H1 (cell line): ENCODE results near the gene FGGY. TPM values are rescaled to one million over a fixed set of nuclear protein-coding genes. Genes with fewer than 3 reads are reported as not detected.

Experiments used
- CTCF ChIA-PET: fragments of 300-600 bp; sonication (Branson Sonifier 250); formaldehyde crosslinking; loops from one replicate; lab custom pipeline; 2021; ENCODE audit not compliant: partially characterized antibody; lab: Charles Lee
- POLR2A ChIA-PET: fragments of 300-600 bp; sonication (Branson Sonifier 250); formaldehyde crosslinking; loops from one replicate; lab custom pipeline; 2021; ENCODE audit warnings: inconsistent platforms; ENCODE audit not compliant: partially characterized antibody; lab: Charles Lee
- DNase-seq, 2 experiments: peaks; one replicate each; pipeline versions ENCODE4 v3.0.0 to v3.0.0-alpha.2; 2010 to 2022; ENCODE audit warnings: low spot score in 2 of 2, low read depth in 1 of 2, mixed read lengths in 1 of 2
- FAIRE-seq: peaks from 2 replicates; lab custom pipeline; 2011; peaks lifted over from hg19 to GRCh38; lab: Jason Lieb, UNC
- H2AFZ ChIP-seq: 2 replicates; pipeline ENCODE4 v1.8.1; 2012; ENCODE audit warnings: low read length, inconsistent platforms
- H2AK5ac ChIP-seq: 2 replicates; pipeline ENCODE4 v1.6.1; 2013; ENCODE audit warnings: low read depth, low read length
- H2BK120ac ChIP-seq: replicated peaks from 2 replicates; pipeline ENCODE3; 2013; ENCODE audit warnings: low read depth, low read length, inconsistent platforms
- H2BK12ac ChIP-seq: 2 replicates; pipeline ENCODE4 v1.6.1; 2013; ENCODE audit warnings: low read depth, low read length
- H2BK15ac ChIP-seq: 2 replicates; pipeline ENCODE4 v1.6.1; 2013; ENCODE audit warnings: low read length
- H2BK20ac ChIP-seq: 2 replicates; pipeline ENCODE4 v1.6.1; 2013; ENCODE audit warnings: low read length
- H2BK5ac ChIP-seq: 2 replicates; pipeline ENCODE4 v1.6.1; 2013; ENCODE audit warnings: low read depth, low read length
- H3K14ac ChIP-seq: 2 replicates; pipeline ENCODE4 v1.6.1; 2013; ENCODE audit warnings: inconsistent platforms; ENCODE audit not compliant: insufficient read length
- H3K18ac ChIP-seq: 2 replicates; pipeline ENCODE4 v1.6.1; 2013; ENCODE audit warnings: low read length; ENCODE audit errors: extremely low read depth
- H3K23ac ChIP-seq: 2 replicates; pipeline ENCODE4 v1.6.1; 2013; ENCODE audit warnings: inconsistent platforms; ENCODE audit not compliant: insufficient read length
- H3K23me2 ChIP-seq: 2 replicates; pipeline ENCODE4 v1.6.1; 2013; ENCODE audit warnings: low read depth, low read length
- H3K27ac ChIP-seq: 2 replicates; pipeline ENCODE4 v1.6.1; 2011; ENCODE audit warnings: low read depth, low read length, inconsistent platforms
- H3K27me3 ChIP-seq, 4 experiments: replicated peaks in 1 of 4; 1 replicate in 1 of 4; 2 replicates in 3 of 4; pipeline versions ENCODE4 v1.6.1 to v1.8.1; 2011 to 2013; ENCODE audit warnings: low read length in 3 of 4, mild to moderate bottlenecking in 3 of 4, inconsistent platforms in 2 of 4, mixed read lengths in 2 of 4, moderate library complexity in 1 of 4; ENCODE audit not compliant: control insufficient read depth in 3 of 4, insufficient read depth in 3 of 4; ENCODE audit errors: extremely low read depth in 1 of 4
- H3K36me3 ChIP-seq, 4 experiments: 2 replicates each; pipeline versions ENCODE4 v1.6.1 to v1.8.1; 2011 to 2013; ENCODE audit warnings: mild to moderate bottlenecking in 4 of 4, low read length in 3 of 4, moderate library complexity in 2 of 4, control low read depth in 1 of 4, inconsistent platforms in 1 of 4; ENCODE audit not compliant: insufficient read depth in 4 of 4, control insufficient read depth in 2 of 4
- H3K4ac ChIP-seq: replicated peaks from 2 replicates; pipeline ENCODE3; 2013; ENCODE audit warnings: low read length, low read depth, mixed read lengths, inconsistent platforms; ENCODE audit not compliant: insufficient read length
- H3K4me1 ChIP-seq, 4 experiments: replicated peaks in 1 of 4; 1 replicate in 1 of 4; 2 replicates in 3 of 4; pipeline versions ENCODE4 v1.6.1 to v1.8.1; 2011 to 2013; ENCODE audit warnings: low read length in 3 of 4, inconsistent platforms in 2 of 4, mixed read lengths in 1 of 4; ENCODE audit not compliant: insufficient read depth in 4 of 4, control insufficient read depth in 3 of 4
- H3K4me2 ChIP-seq, 2 experiments: 2 replicates each; pipeline versions ENCODE4 v1.6.1 to v1.8.1; 2011 to 2013; ENCODE audit warnings: low read depth in 2 of 2, low read length in 2 of 2, control low read depth in 1 of 2, inconsistent platforms in 1 of 2, mild to moderate bottlenecking in 1 of 2; ENCODE audit not compliant: insufficient read depth in 1 of 2
- H3K4me3 ChIP-seq, 4 experiments: fragments of 200-600, 300-600 bp in 1 of 4; sonication (generic), shearing (Covaris generic), sonication (Bioruptor Twin) in 1 of 4; 2 replicates each; pipeline versions ENCODE4 v1.5.1 to v1.8.1; 2011 to 2016; ENCODE audit warnings: low read length in 4 of 4, low read depth in 3 of 4, control low read depth in 2 of 4, inconsistent platforms in 2 of 4, mild to moderate bottlenecking in 2 of 4, mixed read lengths in 1 of 4, moderate library complexity in 1 of 4; ENCODE audit not compliant: insufficient read depth in 2 of 4; ENCODE audit errors: extremely low read depth in 1 of 4
- H3K56ac ChIP-seq: replicated peaks from 2 replicates; pipeline ENCODE3; 2013; ENCODE audit warnings: low read depth, mild to moderate bottlenecking, mixed read lengths, low read length, inconsistent platforms; ENCODE audit not compliant: insufficient read length
- H3K79me1 ChIP-seq: 2 replicates; pipeline ENCODE4 v1.6.1; 2013; ENCODE audit warnings: low read depth, low read length, control low read depth
- H3K79me2 ChIP-seq, 2 experiments: 2 replicates each; pipeline versions ENCODE4 v1.6.1 to v1.8.1; 2012 to 2013; ENCODE audit warnings: low read length in 2 of 2, mild to moderate bottlenecking in 2 of 2, inconsistent platforms in 1 of 2; ENCODE audit not compliant: insufficient read depth in 2 of 2, control insufficient read depth in 1 of 2
- H3K9ac ChIP-seq, 4 experiments: replicated peaks in 1 of 4; 1 replicate in 1 of 4; 2 replicates in 3 of 4; pipeline versions ENCODE4 v1.6.1 to v1.8.1; 2011 to 2013; ENCODE audit warnings: low read depth in 3 of 4, low read length in 3 of 4, control low read depth in 2 of 4, mild to moderate bottlenecking in 2 of 4, moderate library complexity in 2 of 4, inconsistent platforms in 1 of 4; ENCODE audit errors: extremely low read depth in 1 of 4
- H3K9me3 ChIP-seq, 2 experiments: 2 replicates each; pipeline versions ENCODE4 v1.6.1 to v1.8.1; 2012 to 2013; ENCODE audit warnings: mild to moderate bottlenecking in 2 of 2, moderate library complexity in 2 of 2, control low read depth in 1 of 2, inconsistent platforms in 1 of 2, low read depth in 1 of 2, low read length in 1 of 2, mixed read lengths in 1 of 2; ENCODE audit not compliant: insufficient read depth in 2 of 2
- H4K20me1 ChIP-seq, 2 experiments: replicated peaks in 1 of 2; 2 replicates each; pipeline versions ENCODE3 to v1.8.1; 2011 to 2013; ENCODE audit warnings: inconsistent platforms in 2 of 2, low read length in 2 of 2, mild to moderate bottlenecking in 1 of 2; ENCODE audit not compliant: insufficient read depth in 2 of 2, control insufficient read depth in 1 of 2
- H4K5ac ChIP-seq: 2 replicates; pipeline ENCODE4 v1.6.1; 2013; ENCODE audit warnings: low read length, low read depth, mixed read lengths, inconsistent platforms; ENCODE audit not compliant: insufficient read length
- H4K8ac ChIP-seq: 2 replicates; pipeline ENCODE4 v1.8.0; 2013; ENCODE audit warnings: mild to moderate bottlenecking, moderate library complexity, low read length, inconsistent platforms; ENCODE audit not compliant: insufficient read depth; ENCODE audit errors: extremely low read depth
- H4K91ac ChIP-seq: replicated peaks from 2 replicates; pipeline ENCODE3; 2013; ENCODE audit warnings: low read length, mixed read lengths, inconsistent platforms; ENCODE audit not compliant: insufficient read length
- ASH2L ChIP-seq: fragments of 200-600, 300-600 bp; sonication (generic); IDR thresholded peaks from one replicate; pipeline ENCODE4 v1.7.1; 2017; ENCODE audit warnings: low read length
- BACH1 ChIP-seq: IDR thresholded peaks from 2 replicates; pipeline ENCODE4 v1.6.1; 2012; ENCODE audit warnings: low read length, improper control_type of control experiment
- CBX5 ChIP-seq: fragments of 300-800, 300-1000 bp; sonication (generic); IDR thresholded peaks from 2 replicates; pipeline ENCODE4 v1.7.1; 2016; ENCODE audit warnings: antibody characterized with exemption, low read length, low read depth
- CBX8 ChIP-seq: fragments of 300-800, 300-1000 bp; sonication (generic); IDR thresholded peaks from 2 replicates; pipeline ENCODE4 v1.7.1; 2016; ENCODE audit warnings: low read depth, low read length, borderline replicate concordance
- CHD2 ChIP-seq: IDR thresholded peaks from 2 replicates; pipeline ENCODE4 v1.6.1; 2012; ENCODE audit warnings: low read length, improper control_type of control experiment
- GTF2F1 ChIP-seq: IDR thresholded peaks from 2 replicates; pipeline ENCODE4 v1.6.1; 2012; ENCODE audit warnings: low read depth, low read length, improper control_type of control experiment, borderline replicate concordance
- HDAC2 ChIP-seq, 2 experiments: fragments of 300-600 bp in 1 of 2; sonication (generic) in 1 of 2; IDR thresholded peaks; 2 replicates each; pipeline ENCODE4 v1.6.1; 2011 to 2012; ENCODE audit warnings: low read depth in 2 of 2, low read length in 2 of 2, mild to moderate bottlenecking in 2 of 2, moderate library complexity in 2 of 2, borderline replicate concordance in 1 of 2, inconsistent platforms in 1 of 2
- KDM5A ChIP-seq: fragments of 200-600 bp; IDR thresholded peaks from 2 replicates; pipeline ENCODE4 v1.7.1; 2012; ENCODE audit warnings: mild to moderate bottlenecking, low read length, inconsistent platforms, mixed read lengths
- MAFK ChIP-seq: IDR thresholded peaks from 2 replicates; pipeline ENCODE4 v1.6.1; 2012; ENCODE audit warnings: low read depth, mild to moderate bottlenecking, improper control_type of control experiment, low read length
- POLR2AphosphoS5 ChIP-seq: IDR thresholded peaks from 2 replicates; pipeline ENCODE4 v1.6.1; 2011; ENCODE audit warnings: low read depth, low read length
- RBBP5 ChIP-seq: IDR thresholded peaks from 2 replicates; pipeline ENCODE4 v1.7.1; 2012; ENCODE audit warnings: low read depth, mild to moderate bottlenecking, inconsistent platforms, low read length, moderate library complexity, borderline replicate concordance
- polyA plus RNA-seq, 7 experiments: library from polyadenylated mRNA; depleted of rRNA in 3 of 7; stranded (reverse) in 5 of 7; unstranded in 2 of 7; fragments of >200 nt in 5 of 7; fragments of 200-250 nt in 2 of 7; gene quantifications; 1 replicate in 5 of 7; 2 replicates in 1 of 7; 4 replicates in 1 of 7; pipeline versions ENCODE4 v1.2.1 to v1.2.3, GENCODE V29; 2011 to 2013; ENCODE audit warnings: missing spikeins in 2 of 7, mixed read lengths in 2 of 7
- total RNA-seq: library from RNA; stranded (reverse); fragmentation: NEBNext Ultra II Directional; extraction: Animal tissue kit (Norgen Biotek cat#: 25700); gene quantifications from 2 replicates; pipeline ENCODE4 v1.2.1, GENCODE V29; 2021
- TF ChIP-seq, protein P1 (sequence below): IDR thresholded peaks from 2 replicates; pipeline ENCODE4 v1.6.1; 2012; ENCODE audit warnings: low read length, inconsistent platforms
- TF ChIP-seq, protein P2 (sequence below): IDR thresholded peaks from 2 replicates; pipeline ENCODE4 v1.6.1; 2011; ENCODE audit warnings: low read length, improper control_type of control experiment

The FGGY gene
- total and polyA plus RNA-seq, 2 of the 8 experiments (the other 6 are each of a cell fraction or from before 2014, with no cell fraction given), result 10.3 to 12.5 TPM

DNA sequence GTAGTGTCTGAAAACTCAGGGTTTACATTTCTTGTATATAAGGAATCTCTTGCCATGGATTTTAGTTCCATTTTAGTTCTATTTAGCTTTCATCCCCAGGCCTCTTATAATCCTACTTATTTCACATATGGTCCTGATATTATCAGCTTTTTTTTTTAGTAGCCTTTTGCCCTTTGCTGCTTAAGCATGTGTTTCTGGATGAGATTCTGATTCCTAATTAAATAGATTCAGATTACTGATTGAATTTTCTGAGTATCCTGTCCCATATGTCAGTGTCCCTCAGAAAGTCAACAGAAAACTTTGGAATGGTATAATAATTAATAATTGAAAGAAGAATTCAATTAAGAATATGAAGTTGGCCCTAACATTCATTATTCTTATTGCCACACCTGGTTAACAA lies 383.1 kb downstream of the FGGY start:
- Histone ChIP-seq H2BK15ac (no peak overlapping the region), H4K5ac (no peak overlapping the region), H3K4me1 (peaks cover 5 to 14% (median 11%) of the 10 kb centered on the region in 4 experiments; a peak in 6 of 7 replicates), H2AK5ac (no peak overlapping the region), H3K36me3 (no peaks in the 10 kb centered on the region), H4K91ac (no peak overlapping the region), H3K56ac (no peak overlapping the region), H3K27ac (no peak overlapping the region), H3K4me2 (no peak overlapping the region), H3K79me2 (no peaks in the 10 kb centered on the region), H4K20me1 (no peaks in the 10 kb centered on the region), H2BK20ac (no peak overlapping the region), H3K4ac (no peak overlapping the region), H3K4me3 (no peak overlapping the region), H3K27me3 (no peaks in the 10 kb centered on the region), H2BK120ac (no peak overlapping the region), H2BK5ac (no peak overlapping the region), H3K9ac (no peak overlapping the region), H3K23ac (no peak overlapping the region), H2BK12ac (no peak overlapping the region), H3K9me3 (no peaks in the 10 kb centered on the region), H3K23me2 (no peaks in the 10 kb centered on the region), H3K79me1 (no peaks in the 10 kb centered on the region), H4K8ac (no peak overlapping the region), H3K14ac (no peak overlapping the region), H3K18ac (no peak overlapping the region), H2AFZ (no peak overlapping the region)
- CTCF ChIA-PET, result interaction anchor here (1.1 kb wide), 1 partner anchor 193 kb away, joined by 3 read pairs; no protein-coding TSS in a partner anchor
- FAIRE-seq (no peak), DNase-seq (no peak)
- POLR2A ChIA-PET, result interaction anchor here (0.6 kb wide), 1 partner anchor 81 kb away, joined by 4 read pairs; no protein-coding TSS in a partner anchor
- TF ChIP-seq CBX8 (no peak), ASH2L (no peak), CBX5 (no peak), RBBP5 (no peak), POLR2AphosphoS5 (no peak), KDM5A (no peak), GTF2F1 (no peak), CHD2 (no peak), HDAC2 (IDR thresholded peaks at IDR 0.05; ENCODE audit: borderline replicate concordance in 1 of 2, low read depth in 2 of 2, low read length in 2 of 2) (no peak), MAFK (no peak), BACH1 (no peak)
- TF ChIP-seq, protein P1, sequence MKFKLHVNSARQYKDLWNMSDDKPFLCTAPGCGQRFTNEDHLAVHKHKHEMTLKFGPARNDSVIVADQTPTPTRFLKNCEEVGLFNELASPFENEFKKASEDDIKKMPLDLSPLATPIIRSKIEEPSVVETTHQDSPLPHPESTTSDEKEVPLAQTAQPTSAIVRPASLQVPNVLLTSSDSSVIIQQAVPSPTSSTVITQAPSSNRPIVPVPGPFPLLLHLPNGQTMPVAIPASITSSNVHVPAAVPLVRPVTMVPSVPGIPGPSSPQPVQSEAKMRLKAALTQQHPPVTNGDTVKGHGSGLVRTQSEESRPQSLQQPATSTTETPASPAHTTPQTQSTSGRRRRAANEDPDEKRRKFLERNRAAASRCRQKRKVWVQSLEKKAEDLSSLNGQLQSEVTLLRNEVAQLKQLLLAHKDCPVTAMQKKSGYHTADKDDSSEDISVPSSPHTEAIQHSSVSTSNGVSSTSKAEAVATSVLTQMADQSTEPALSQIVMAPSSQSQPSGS, result no peak
- TF ChIP-seq, protein P2, sequence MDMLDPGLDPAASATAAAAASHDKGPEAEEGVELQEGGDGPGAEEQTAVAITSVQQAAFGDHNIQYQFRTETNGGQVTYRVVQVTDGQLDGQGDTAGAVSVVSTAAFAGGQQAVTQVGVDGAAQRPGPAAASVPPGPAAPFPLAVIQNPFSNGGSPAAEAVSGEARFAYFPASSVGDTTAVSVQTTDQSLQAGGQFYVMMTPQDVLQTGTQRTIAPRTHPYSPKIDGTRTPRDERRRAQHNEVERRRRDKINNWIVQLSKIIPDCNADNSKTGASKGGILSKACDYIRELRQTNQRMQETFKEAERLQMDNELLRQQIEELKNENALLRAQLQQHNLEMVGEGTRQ, result no peak
